ENCODE results near the gene REXO1.
"Not testable (repeated sequence)": the region's sequence is repeated elsewhere in the genome, so short reads cannot be mapped to it uniquely, and the experiment has no call there.

REXO1 gene

GRCh38 chr19:1848399-1849131 is at the start of gene REXO1:
Gene REXO1, minus strand, starts transcription at chr19:1848483. Its CDS starts 125 bp downstream, at chr19:1848358.
- peak; percentile 93 for DNase-seq

GRCh38 chr19:1896508-1896907 is 48.2 kb upstream of the REXO1 start:
- no peak for DNase-seq

- no peak for DNase-seq
Measured at GRCh38 chr19:1893791-1894190, 45.5 kb upstream of the REXO1 start.

GRCh38 chr19:1889907-1890306 is 41.6 kb upstream of the REXO1 start:
- no peak for DNase-seq

GRCh38 chr19:1888385-1888784 is 40.1 kb upstream of the REXO1 start:
- no peak for DNase-seq

GRCh38 chr19:1886360-1886759 is 38.1 kb upstream of the REXO1 start:
- not testable (repeated sequence) for DNase-seq

- peak; percentile 91 for DNase-seq
Measured at GRCh38 chr19:1885398-1886119, 37.3 kb upstream of the REXO1 start, which contains the start of gene ABHD17A. Gene ABHD17A, minus strand, starts transcription at chr19:1885496. Its CDS starts 3,930 bp downstream, at chr19:1881566.

- no peak for DNase-seq
Measured at GRCh38 chr19:1884719-1885334, 36.5 kb upstream of the REXO1 start.

- DNase-seq = no peak
Measured at GRCh38 chr19:1884291-1884718, 36.0 kb upstream of the REXO1 start.

GRCh38 chr19:1883784-1884183 is 35.5 kb upstream of the REXO1 start:
- DNase-seq = no peak

- DNase-seq = no peak
Measured at GRCh38 chr19:1882786-1883692, 34.8 kb upstream of the REXO1 start.

- no peak for DNase-seq
Measured at GRCh38 chr19:1882089-1882785, 34.0 kb upstream of the REXO1 start.

GRCh38 chr19:1881393-1882088 is 33.3 kb upstream of the REXO1 start:
- not testable (repeated sequence) for DNase-seq

GRCh38 chr19:1880611-1881392 is 32.5 kb upstream of the REXO1 start:
- DNase-seq = no peak

GRCh38 chr19:1879982-1880381 is 31.7 kb upstream of the REXO1 start:
- not testable (repeated sequence) for DNase-seq

GRCh38 chr19:1878583-1878982 is 30.3 kb upstream of the REXO1 start:
- not testable (repeated sequence) for DNase-seq

- DNase-seq = not testable (repeated sequence)
Measured at GRCh38 chr19:1877280-1877660, 29.0 kb upstream of the REXO1 start.

- DNase-seq = not testable (repeated sequence)
Measured at GRCh38 chr19:1876496-1877279, 28.4 kb upstream of the REXO1 start.

GRCh38 chr19:1875646-1876495 is 27.6 kb upstream of the REXO1 start:
- peak; percentile 90 for DNase-seq

All from EL (cell line).